Naive B cell (primary cell): Measurements from ENCODE around the gene KRT16. TPM values are rescaled to one million over a fixed set of nuclear protein-coding genes. Genes with fewer than 3 reads are reported as not detected.
A peak's percentile ranks its signal among the peaks of the same experiment; 100 is the strongest.
"Not testable (repeated sequence)": the region's sequence is repeated elsewhere in the genome, so short reads cannot be mapped to it uniquely, and the experiment has no call there.

Experiments
- ATAC-seq, 2 donors: fragments of 150-1000 bp; cut with Tn5 transposase; 2 replicates each; pipeline ENCODE4 v1.10.0; 2021; ENCODE audit warnings: low read depth in 2 of 2, mild to moderate bottlenecking in 2 of 2, moderate library complexity in 2 of 2
- DNase-seq: peaks from one replicate; pipeline ENCODE4 v3.0.0; 2022
- H3K27ac Mint-ChIP-seq, 6 donors: one replicate each; pipeline ENCODE4 v1.8.0; 2020 to 2022; ENCODE audit warnings: mild to moderate bottlenecking in 6 of 6, mixed read lengths in 6 of 6, moderate library complexity in 5 of 6, inconsistent platforms in 2 of 6
- H3K27me3 Mint-ChIP-seq, 3 donors: one replicate each; pipeline ENCODE4 v1.8.0; 2021 to 2022; ENCODE audit warnings: mixed read lengths in 3 of 3, mild to moderate bottlenecking in 1 of 3
- H3K36me3 Mint-ChIP-seq, 2 donors: one replicate each; pipeline ENCODE4 v1.8.0; 2020 to 2022; ENCODE audit warnings: mixed read lengths in 2 of 2, inconsistent platforms in 1 of 2, mild to moderate bottlenecking in 1 of 2
- H3K4me1 Mint-ChIP-seq, 3 donors: one replicate each; pipeline ENCODE4 v1.8.0; 2020 to 2022; ENCODE audit warnings: mixed read lengths in 3 of 3, inconsistent platforms in 1 of 3, mild to moderate bottlenecking in 1 of 3, moderate library complexity in 1 of 3
- H3K4me3 Mint-ChIP-seq, 8 donors: one replicate each; pipeline ENCODE4 v1.8.0; 2020 to 2022; ENCODE audit warnings: mild to moderate bottlenecking in 8 of 8, mixed read lengths in 8 of 8, moderate library complexity in 8 of 8, inconsistent platforms in 2 of 8
- H3K9me3 Mint-ChIP-seq, 7 donors: one replicate each; pipeline ENCODE4 v1.8.0; 2020 to 2022; ENCODE audit warnings: mixed read lengths in 7 of 7, mild to moderate bottlenecking in 5 of 7, inconsistent platforms in 2 of 7, moderate library complexity in 1 of 7
- polyA plus RNA-seq, 6 donors: library from polyadenylated mRNA; unstranded; fragments of 300-500 nt; fragmentation: Illumina TruSeq; gene quantifications; one replicate each; pipeline ENCODE4 v1.2.3, GENCODE V29; 2021; ENCODE audit warnings: low read depth in 6 of 6

Gene KRT16
- polyA plus RNA-seq, 6 donors from 2014 or later = not detected

- DNase-seq = no peak
- Mint-ChIP-seq H3K27ac (no peak overlapping the region), H3K36me3 (no peaks in the 10 kb centered on the region), H3K4me1 (no peaks in the 10 kb centered on the region), H3K9me3 (no peaks in the 10 kb centered on the region), H3K27me3 (peaks cover 0 to 13% (median 11%) of the 10 kb centered on the region in 3 donors), H3K4me3 (no peak overlapping the region)
- no peak for ATAC-seq
Observed at GRCh38 chr17:41638941-41639340, 26.4 kb upstream of the KRT16 start.

GRCh38 chr17:41638194-41638593 is 25.6 kb upstream of the KRT16 start:
- no peak overlapping the region for H3K4me3 Mint-ChIP-seq
- H3K36me3 Mint-ChIP-seq = no peaks in the 10 kb centered on the region
- DNase-seq (no peak), ATAC-seq (no peak)
- H3K27me3 Mint-ChIP-seq = peaks cover 0 to 13% (median 11%) of the 10 kb centered on the region in 3 donors
- no peak overlapping the region for H3K27ac Mint-ChIP-seq
- H3K9me3 Mint-ChIP-seq = no peaks in the 10 kb centered on the region
- no peaks in the 10 kb centered on the region for H3K4me1 Mint-ChIP-seq

GRCh38 chr17:41636652-41637051 is 24.1 kb upstream of the KRT16 start:
- H3K36me3 Mint-ChIP-seq = no peaks in the 10 kb centered on the region
- H3K4me1 Mint-ChIP-seq = no peaks in the 10 kb centered on the region
- H3K4me3 Mint-ChIP-seq = no peak overlapping the region
- H3K9me3 Mint-ChIP-seq = no peaks in the 10 kb centered on the region
- H3K27me3 Mint-ChIP-seq = peaks cover 0 to 13% (median 11%) of the 10 kb centered on the region in 3 donors
- no peak overlapping the region for H3K27ac Mint-ChIP-seq
- ATAC-seq (no peak), DNase-seq (no peak)

- Mint-ChIP-seq H3K27me3 (peaks cover 0 to 13% (median 11%) of the 10 kb centered on the region in 3 donors), H3K36me3 (no peaks in the 10 kb centered on the region), H3K4me1 (no peaks in the 10 kb centered on the region), H3K4me3 (no peak overlapping the region), H3K27ac (peak overlapping the region in 1 of 6 donors; percentile 65), H3K9me3 (no peaks in the 10 kb centered on the region)
- DNase-seq (no peak), ATAC-seq (no peak)
Observed at GRCh38 chr17:41635121-41636097, 22.8 kb upstream of the KRT16 start.

DNA sequence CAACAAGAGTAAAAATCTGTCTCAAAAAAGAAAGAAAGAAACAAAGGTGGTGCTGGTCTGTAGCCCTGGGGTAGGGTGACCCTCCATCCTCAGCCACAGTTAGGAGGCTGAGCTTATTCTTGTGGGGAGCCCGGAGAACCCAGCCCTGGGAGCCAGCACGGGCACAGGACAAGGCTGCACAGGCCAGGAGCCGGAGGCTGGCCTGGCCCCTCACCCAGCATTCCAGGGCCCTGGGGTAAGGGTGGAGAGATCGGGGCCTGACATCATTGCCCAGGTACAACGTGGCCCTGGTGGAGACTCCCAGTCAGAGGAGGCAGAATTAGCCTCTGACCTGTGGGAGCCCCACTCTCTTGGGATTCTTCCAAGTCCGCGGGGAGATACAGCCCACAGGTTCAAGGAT is 22.1 kb upstream of the KRT16 start:
- H3K9me3 Mint-ChIP-seq = no peaks in the 10 kb centered on the region
- ATAC-seq (no peak), DNase-seq (no peak)
- H3K36me3 Mint-ChIP-seq = no peaks in the 10 kb centered on the region
- peaks cover 0 to 12% (median 8%) of the 10 kb centered on the region in 3 donors for H3K27me3 Mint-ChIP-seq
- no peak overlapping the region for H3K27ac Mint-ChIP-seq
- no peak overlapping the region for H3K4me3 Mint-ChIP-seq
- no peaks in the 10 kb centered on the region for H3K4me1 Mint-ChIP-seq

DNA sequence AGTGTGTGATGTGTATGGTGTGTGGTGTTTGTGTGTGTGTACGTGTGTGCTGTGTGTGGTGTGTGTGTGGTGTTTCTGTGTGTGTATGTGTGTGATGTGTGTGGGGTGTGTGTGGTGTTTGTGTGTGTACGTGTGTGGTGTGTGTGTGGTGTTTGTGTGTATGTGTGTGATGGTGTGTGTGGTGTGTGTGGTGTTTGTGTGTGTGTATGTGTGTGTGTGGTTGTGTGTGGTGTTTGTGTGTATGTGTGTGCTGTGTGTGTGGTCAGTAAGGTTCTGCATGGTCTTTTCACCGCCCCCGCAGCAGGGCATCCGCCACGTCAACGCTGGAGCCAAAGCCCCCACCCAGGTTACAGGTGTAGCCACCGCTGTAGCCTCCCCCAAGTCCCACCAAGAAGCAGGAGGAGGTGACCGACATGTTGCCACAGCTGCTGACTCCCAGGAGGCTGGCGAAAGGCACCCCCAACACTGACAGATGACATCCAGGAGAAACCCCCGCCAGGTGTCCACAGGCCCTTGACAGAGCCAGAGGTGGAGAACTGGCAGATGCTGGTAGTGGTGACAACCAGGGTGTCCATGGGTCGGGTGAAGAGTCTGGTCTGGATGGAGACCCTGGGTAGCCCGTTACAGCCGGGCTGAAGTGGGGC is 21.1 kb upstream of the KRT16 start:
- Mint-ChIP-seq H3K27ac (no peak overlapping the region), H3K4me3 (no peak overlapping the region), H3K36me3 (no peaks in the 10 kb centered on the region), H3K4me1 (no peaks in the 10 kb centered on the region), H3K27me3 (peaks cover 0 to 6% (median 0%) of the 10 kb centered on the region in 3 donors), H3K9me3 (no peaks in the 10 kb centered on the region)
- peak; percentile 28 to 39 for ATAC-seq
- DNase-seq = no peak

- no peak overlapping the region for H3K27ac Mint-ChIP-seq
- no peak overlapping the region for H3K4me3 Mint-ChIP-seq
- DNase-seq (no peak), ATAC-seq (no peak)
- no peaks in the 10 kb centered on the region for H3K4me1 Mint-ChIP-seq
- H3K27me3 Mint-ChIP-seq = peaks cover 2 to 3% (median 2%) of the 10 kb centered on the region in 3 donors
- H3K36me3 Mint-ChIP-seq = no peaks in the 10 kb centered on the region
- no peaks in the 10 kb centered on the region for H3K9me3 Mint-ChIP-seq
Observed at GRCh38 chr17:41632482-41633105, 20.0 kb upstream of the KRT16 start.

DNA sequence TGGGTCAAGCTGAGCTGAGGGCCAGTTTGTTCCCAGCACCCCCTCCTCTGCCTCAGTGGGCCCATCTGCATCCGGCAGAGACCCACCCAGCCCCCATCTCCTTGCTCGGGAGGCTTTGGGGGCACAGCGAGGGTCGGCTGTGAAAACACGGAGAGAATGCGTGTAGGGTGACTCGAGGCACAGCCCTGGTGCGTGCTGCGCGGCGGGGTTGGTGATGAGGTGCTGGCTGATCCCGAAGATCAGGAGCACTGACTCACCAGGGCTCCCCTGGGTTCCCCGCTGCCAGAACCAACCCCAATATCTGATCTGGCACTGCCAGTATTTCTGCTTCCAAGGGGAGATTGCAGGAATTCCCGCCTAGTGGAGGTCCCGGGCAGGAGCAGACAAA is 19.3 kb upstream of the KRT16 start:
- no peak for ATAC-seq
- no peak overlapping the region for H3K4me3 Mint-ChIP-seq
- no peaks in the 10 kb centered on the region for H3K4me1 Mint-ChIP-seq
- H3K27me3 Mint-ChIP-seq = peaks cover 8 to 10% (median 9%) of the 10 kb centered on the region in 3 donors
- H3K36me3 Mint-ChIP-seq = no peaks in the 10 kb centered on the region
- H3K27ac Mint-ChIP-seq = no peak overlapping the region
- DNase-seq = no peak
- no peaks in the 10 kb centered on the region for H3K9me3 Mint-ChIP-seq

DNA sequence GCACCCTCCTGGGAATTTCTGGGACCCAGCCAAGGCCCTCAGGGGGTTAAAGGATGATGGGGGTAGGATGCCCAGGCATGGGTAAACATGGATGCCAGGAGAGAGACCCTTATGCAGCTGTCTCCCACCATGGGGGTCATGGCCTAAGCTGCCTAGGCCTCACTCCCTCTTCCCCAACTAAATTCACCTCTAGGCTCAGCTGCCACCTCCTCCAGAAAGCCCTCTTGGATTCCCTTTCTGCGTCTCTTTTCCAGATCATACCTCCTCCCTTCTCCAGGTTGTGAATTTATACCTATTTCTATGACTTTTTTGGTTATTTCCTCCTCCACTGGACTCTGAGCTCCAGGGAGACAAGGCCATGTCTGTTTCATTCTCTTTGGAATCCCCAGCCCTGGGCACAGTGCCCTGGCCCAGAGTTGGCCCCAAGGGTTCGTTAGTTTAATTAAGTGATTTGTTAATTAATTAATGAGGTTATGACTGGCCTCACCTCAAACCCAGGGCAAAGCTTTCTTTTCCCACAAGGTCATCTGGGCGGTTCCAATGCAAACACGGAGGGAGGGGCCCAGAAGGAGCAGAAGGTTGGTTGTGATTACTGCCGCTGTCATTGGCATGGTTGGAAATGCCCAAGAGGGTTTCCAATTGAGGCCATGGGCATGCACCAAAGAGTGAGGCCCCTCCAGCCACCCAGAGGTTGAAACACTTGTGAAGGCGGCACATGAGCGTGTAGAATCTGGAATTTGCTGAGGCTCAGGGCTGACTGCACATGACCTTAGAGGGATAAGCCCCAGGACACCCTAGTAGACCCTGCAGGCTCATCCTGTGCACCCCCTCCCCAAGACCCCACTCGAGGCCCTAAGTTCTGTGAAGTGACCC is 18.7 kb upstream of the KRT16 start:
- Mint-ChIP-seq H3K27ac (no peak overlapping the region), H3K9me3 (no peaks in the 10 kb centered on the region), H3K4me1 (no peaks in the 10 kb centered on the region), H3K36me3 (no peaks in the 10 kb centered on the region), H3K27me3 (peaks cover 9 to 13% (median 9%) of the 10 kb centered on the region in 3 donors), H3K4me3 (peak overlapping the region in 1 of 8 donors; percentile 78)
- DNase-seq = no peak
- ATAC-seq = no peak

DNA sequence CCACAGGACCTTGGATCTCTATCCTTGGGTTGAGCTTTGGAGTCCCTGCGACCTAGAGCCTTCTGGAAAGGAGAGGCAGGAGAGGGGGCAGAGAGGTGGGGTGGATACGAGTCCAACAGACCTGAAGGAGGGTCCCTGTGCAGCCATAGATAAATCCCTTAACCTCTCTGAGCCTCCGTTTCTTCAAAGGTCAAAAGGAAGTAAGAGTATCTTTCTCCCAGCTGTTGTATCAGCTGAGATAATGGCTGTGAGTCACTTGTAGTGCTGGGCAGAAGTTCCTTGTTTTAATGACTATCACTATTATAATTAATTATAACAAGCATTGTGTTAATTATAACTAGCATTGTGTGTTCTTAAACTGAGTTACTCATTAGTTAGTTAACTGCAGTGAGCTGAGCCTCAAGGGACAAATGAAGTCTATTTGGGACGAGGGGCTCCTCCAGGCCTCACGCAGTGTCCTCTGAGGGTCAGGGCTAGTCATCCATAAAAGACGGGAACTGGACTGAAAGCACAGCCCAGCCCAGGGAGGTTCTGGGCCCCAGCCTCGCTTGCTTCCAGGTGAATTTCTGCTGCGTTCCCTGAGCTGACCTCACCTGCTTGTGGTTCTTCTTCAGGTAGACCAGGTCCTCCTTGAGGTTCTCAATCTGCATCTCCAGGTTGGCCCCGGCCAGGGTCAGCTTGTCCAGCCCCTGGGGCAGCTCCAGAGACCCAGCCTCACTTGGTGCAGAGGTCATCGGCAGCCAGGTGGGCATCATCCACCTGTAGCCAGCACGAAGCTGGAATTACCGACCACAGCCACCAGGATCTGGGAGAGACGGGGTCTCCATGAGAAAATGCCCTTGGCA is 17.5 kb upstream of the KRT16 start:
- no peak overlapping the region for H3K27ac Mint-ChIP-seq
- H3K4me1 Mint-ChIP-seq = peaks cover 0 to 6% (median 0%) of the 10 kb centered on the region in 3 donors
- ATAC-seq = no peak
- DNase-seq = no peak
- H3K9me3 Mint-ChIP-seq = no peaks in the 10 kb centered on the region
- H3K36me3 Mint-ChIP-seq = no peaks in the 10 kb centered on the region
- no peak overlapping the region for H3K4me3 Mint-ChIP-seq
- H3K27me3 Mint-ChIP-seq = peaks cover 9 to 22% (median 19%) of the 10 kb centered on the region in 3 donors

- Mint-ChIP-seq H3K4me1 (peaks cover 0 to 6% (median 0%) of the 10 kb centered on the region in 3 donors), H3K36me3 (no peaks in the 10 kb centered on the region), H3K27me3 (peaks cover 9 to 24% (median 22%) of the 10 kb centered on the region in 3 donors), H3K9me3 (no peaks in the 10 kb centered on the region), H3K27ac (no peak overlapping the region), H3K4me3 (no peak overlapping the region)
- no peak for ATAC-seq
- no peak for DNase-seq
Observed at GRCh38 chr17:41629316-41629715, 16.7 kb upstream of the KRT16 start.

DNA sequence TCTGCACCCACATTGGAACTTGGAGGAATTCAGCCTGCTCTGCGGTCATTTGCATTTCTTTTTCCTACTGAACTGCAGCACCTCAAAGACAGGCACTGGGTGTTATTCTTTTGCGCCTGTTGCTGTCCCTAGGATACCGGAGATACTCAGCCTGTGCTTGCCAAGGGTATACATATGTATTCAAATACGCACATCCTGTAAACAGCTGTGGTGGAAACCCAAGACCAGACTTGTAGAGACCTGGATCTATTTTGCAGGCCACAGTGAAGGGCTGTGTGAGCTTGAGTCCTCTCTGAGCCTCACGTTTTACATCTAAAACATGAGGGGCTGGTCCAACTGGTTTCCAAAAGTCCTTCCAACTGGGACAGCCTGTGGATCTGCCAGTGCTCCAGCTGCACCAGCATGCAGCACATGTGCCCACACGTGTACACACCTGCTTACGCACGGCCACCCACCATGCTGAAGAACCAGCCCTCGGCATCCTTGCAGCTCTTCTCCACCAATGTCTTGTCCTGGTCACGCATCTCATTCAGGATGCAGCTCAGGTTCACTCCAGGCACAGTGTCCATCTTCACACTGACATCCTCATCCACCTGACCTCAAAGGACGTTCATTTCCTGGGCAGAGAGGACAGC is 16.2 kb upstream of the KRT16 start:
- H3K27ac Mint-ChIP-seq, H3K4me3 Mint-ChIP-seq, H3K9me3 Mint-ChIP-seq, ATAC-seq, H3K36me3 Mint-ChIP-seq, DNase-seq, H3K4me1 Mint-ChIP-seq: not testable (repeated sequence)
- peaks cover 9 to 24% (median 22%) of the 10 kb centered on the region in 3 donors for H3K27me3 Mint-ChIP-seq
